Neuronal stem cell (in vitro differentiated cells): ENCODE results near the gene IL1RAP.

Experiments used
- DNase-seq: peaks from one replicate; pipeline ENCODE4 v3.0.0-alpha.2; 2013; ENCODE audit warnings: low spot score
- H2AFZ ChIP-seq: one replicate; pipeline ENCODE4 v1.6.1; 2013; ENCODE audit warnings: mild to moderate bottlenecking, low read length, inconsistent platforms
- H2AK5ac ChIP-seq: 2 replicates; pipeline ENCODE4 v1.6.1; 2013; ENCODE audit warnings: low read depth, mild to moderate bottlenecking, inconsistent platforms, low read length, moderate library complexity, mixed read lengths
- H2BK120ac ChIP-seq: 2 replicates; pipeline ENCODE4 v1.6.1; 2013; ENCODE audit warnings: low read depth, mild to moderate bottlenecking, inconsistent platforms, low read length, moderate library complexity, mixed read lengths
- H2BK12ac ChIP-seq: one replicate; pipeline ENCODE4 v1.6.1; 2013; ENCODE audit warnings: low read length, inconsistent platforms
- H2BK15ac ChIP-seq: 2 replicates; pipeline ENCODE4 v1.6.1; 2013; ENCODE audit warnings: mild to moderate bottlenecking, low read length, inconsistent platforms, mixed read lengths
- H2BK5ac ChIP-seq: one replicate; pipeline ENCODE4 v1.6.1; 2013; ENCODE audit warnings: inconsistent platforms, mild to moderate bottlenecking, low read length, moderate library complexity
- H3K14ac ChIP-seq: one replicate; pipeline ENCODE4 v1.6.1; 2013; ENCODE audit warnings: low read length, inconsistent platforms
- H3K18ac ChIP-seq: 2 replicates; pipeline ENCODE4 v1.6.1; 2013; ENCODE audit warnings: low read length, inconsistent platforms
- H3K23ac ChIP-seq: 2 replicates; pipeline ENCODE4 v1.6.1; 2013; ENCODE audit warnings: low read depth, mild to moderate bottlenecking, mixed read lengths, low read length, inconsistent platforms; ENCODE audit not compliant: poor library complexity
- H3K27ac ChIP-seq: replicated peaks from 3 replicates; pipeline ENCODE4 v1.5.1; 2013; ENCODE audit warnings: low read length, inconsistent platforms
- H3K27me3 ChIP-seq, 3 experiments: 2 replicates each; pipeline ENCODE4 v1.6.1; 2013; ENCODE audit warnings: low read length in 3 of 3, mild to moderate bottlenecking in 2 of 3, inconsistent platforms in 1 of 3, low read depth in 1 of 3, mixed read lengths in 1 of 3, moderate library complexity in 1 of 3; ENCODE audit not compliant: control insufficient read depth in 3 of 3, insufficient read depth in 3 of 3
- H3K36me3 ChIP-seq, 2 donors: replicated peaks in 1 of 2; 2 replicates each; pipeline ENCODE4 v1.6.1; 2013; ENCODE audit warnings: low read length in 2 of 2; ENCODE audit not compliant: control insufficient read depth in 2 of 2, insufficient read depth in 2 of 2
- H3K4ac ChIP-seq: 2 replicates; pipeline ENCODE4 v1.6.1; 2013; ENCODE audit warnings: inconsistent platforms, mild to moderate bottlenecking, low read length, moderate library complexity
- H3K4me1 ChIP-seq, 2 donors: 1 replicate in 1 of 2; 2 replicates in 1 of 2; pipeline ENCODE4 v1.6.1; 2013; ENCODE audit warnings: low read length in 2 of 2, low read depth in 1 of 2; ENCODE audit not compliant: control insufficient read depth in 2 of 2, insufficient read depth in 1 of 2
- H3K4me2 ChIP-seq: one replicate; pipeline ENCODE4 v1.6.1; 2013; ENCODE audit warnings: mild to moderate bottlenecking, low read length, inconsistent platforms; ENCODE audit not compliant: insufficient read depth, poor library complexity, severe bottlenecking
- H3K4me3 ChIP-seq, 2 donors: 2 replicates each; pipeline ENCODE4 v1.5.1; 2013; ENCODE audit warnings: low read length in 2 of 2, mild to moderate bottlenecking in 2 of 2, inconsistent platforms in 1 of 2, moderate library complexity in 1 of 2
- H3K79me1 ChIP-seq: one replicate; pipeline ENCODE4 v1.6.1; 2013; ENCODE audit warnings: low read depth, mild to moderate bottlenecking, inconsistent platforms, low read length, moderate library complexity
- H3K9ac ChIP-seq: one replicate; pipeline ENCODE4 v1.6.1; 2013; ENCODE audit warnings: mild to moderate bottlenecking, low read depth, low read length, inconsistent platforms; ENCODE audit not compliant: poor library complexity
- H3K9me3 ChIP-seq, 2 donors: replicated peaks in 1 of 2; 2 replicates each; pipeline versions ENCODE3 to v1.6.1; 2013; ENCODE audit warnings: low read length in 2 of 2, mild to moderate bottlenecking in 2 of 2, inconsistent platforms in 1 of 2, low read depth in 1 of 2, mixed read lengths in 1 of 2, moderate library complexity in 1 of 2; ENCODE audit not compliant: control insufficient read depth in 2 of 2, insufficient read depth in 1 of 2
- H4K8ac ChIP-seq: one replicate; pipeline ENCODE4 v1.6.1; 2013; ENCODE audit warnings: low read depth, mild to moderate bottlenecking, inconsistent platforms, low read length, moderate library complexity
- H4K91ac ChIP-seq: one replicate; pipeline ENCODE4 v1.6.1; 2013; ENCODE audit warnings: low read length, low read depth, mild to moderate bottlenecking, inconsistent platforms; ENCODE audit not compliant: poor library complexity
- WGBS, 2 donors: extraction: QIAGEN DNeasy Blood & Tissue Kit; methylation state at CpG; one replicate each; pipeline ENCODE4 v1.1.7; 2013; ENCODE audit warnings: missing lambda C conversion rate in 2 of 2, mixed read lengths in 1 of 2; ENCODE audit not compliant: insufficient read length in 2 of 2, insufficient replicate concordance in 1 of 2; ENCODE audit errors: extremely low coverage in 2 of 2; 5-methylcytosine and 5-hydroxymethylcytosine counted together

IL1RAP gene

GRCh38 chr3:190606596-190606995, 92.7 kb downstream of the IL1RAP start:
- H2BK5ac ChIP-seq: no peak overlapping the region
- H2BK15ac ChIP-seq: no peak overlapping the region
- H2BK120ac ChIP-seq: no peak overlapping the region
- H3K14ac ChIP-seq: no peak overlapping the region
- no peak overlapping the region for H3K27ac ChIP-seq
- no CpG with 5 or more reads among the region's 3 CpGs for WGBS, 2 donors
- no peak overlapping the region for H3K9ac ChIP-seq
- DNase-seq: no peak
- no peaks in the 10 kb centered on the region for H3K36me3 ChIP-seq
- H3K4ac ChIP-seq: no peak overlapping the region
- no peaks in the 10 kb centered on the region for H3K79me1 ChIP-seq
- peaks cover 0 to 2% of the 10 kb centered on the region in 2 donors for H3K4me1 ChIP-seq
- H3K4me3 ChIP-seq: no peak overlapping the region
- H4K8ac ChIP-seq: no peak overlapping the region
- no peak overlapping the region for H3K4me2 ChIP-seq
- H3K9me3 ChIP-seq: no peaks in the 10 kb centered on the region
- no peak overlapping the region for H2AFZ ChIP-seq
- no peak overlapping the region for H2AK5ac ChIP-seq
- no peak overlapping the region for H3K18ac ChIP-seq
- no peak overlapping the region for H4K91ac ChIP-seq
- no peaks in the 10 kb centered on the region for H3K27me3 ChIP-seq
- no peak overlapping the region for H2BK12ac ChIP-seq
- H3K23ac ChIP-seq: no peak overlapping the region

GRCh38 chr3:190607021-190607420, 93.1 kb downstream of the IL1RAP start:
- Histone ChIP-seq H3K4me1 (peaks cover 0 to 2% of the 10 kb centered on the region in 2 donors), H3K9me3 (no peaks in the 10 kb centered on the region)
- WGBS, 2 donors: no CpG with 5 or more reads among the region's 2 CpGs

GRCh38 chr3:190608850-190609589, 95.1 kb downstream of the IL1RAP start:
- Histone ChIP-seq H3K9ac (no peak overlapping the region), H3K14ac (no peak overlapping the region), H3K4me1 (peaks cover 0 to 2% of the 10 kb centered on the region in 2 donors), H3K27me3 (no peaks in the 10 kb centered on the region), H2BK120ac (no peak overlapping the region), H2AK5ac (no peak overlapping the region), H2BK15ac (no peak overlapping the region), H4K8ac (no peak overlapping the region), H2AFZ (no peak overlapping the region), H3K4me3 (no peak overlapping the region), H3K18ac (no peak overlapping the region), H3K4me2 (no peak overlapping the region), H3K23ac (no peak overlapping the region), H4K91ac (no peak overlapping the region), H3K36me3 (no peaks in the 10 kb centered on the region), H2BK5ac (no peak overlapping the region), H3K9me3 (no peaks in the 10 kb centered on the region), H3K4ac (no peak overlapping the region), H3K27ac (no peak overlapping the region), H3K79me1 (no peaks in the 10 kb centered on the region), H2BK12ac (no peak overlapping the region)
- no CpG with 5 or more reads among the region's 4 CpGs for WGBS, 2 donors
- DNase-seq: no peak

More at GRCh38 chr3:190607021-190607420, 93.1 kb downstream of the IL1RAP start:
- H4K8ac ChIP-seq: no peak overlapping the region
- H3K4me2 ChIP-seq: no peak overlapping the region
- no peaks in the 10 kb centered on the region for H3K27me3 ChIP-seq
- no peak overlapping the region for H3K4ac ChIP-seq
- no peak for DNase-seq
- H2AFZ ChIP-seq: no peak overlapping the region
- H3K79me1 ChIP-seq: no peaks in the 10 kb centered on the region
- no peak overlapping the region for H2BK12ac ChIP-seq
- H4K91ac ChIP-seq: no peak overlapping the region
- no peak overlapping the region for H3K18ac ChIP-seq
- no peak overlapping the region for H2BK15ac ChIP-seq
- no peak overlapping the region for H3K27ac ChIP-seq
- no peak overlapping the region for H3K23ac ChIP-seq
- no peak overlapping the region for H3K9ac ChIP-seq
- no peak overlapping the region for H2BK5ac ChIP-seq
- H3K14ac ChIP-seq: no peak overlapping the region
- H3K36me3 ChIP-seq: no peaks in the 10 kb centered on the region
- no peak overlapping the region for H2AK5ac ChIP-seq
- H2BK120ac ChIP-seq: no peak overlapping the region
- no peak overlapping the region for H3K4me3 ChIP-seq

- Histone ChIP-seq H3K36me3 (no peaks in the 10 kb centered on the region), H3K79me1 (no peaks in the 10 kb centered on the region), H3K4me2 (no peak overlapping the region), H2BK120ac (no peak overlapping the region), H3K9me3 (no peaks in the 10 kb centered on the region), H3K4ac (no peak overlapping the region), H3K4me3 (no peak overlapping the region), H2BK15ac (no peak overlapping the region), H4K8ac (no peak overlapping the region), H2BK5ac (no peak overlapping the region), H3K14ac (no peak overlapping the region), H3K9ac (no peak overlapping the region), H3K18ac (no peak overlapping the region), H3K4me1 (peaks cover 4 to 10% of the 10 kb centered on the region in 2 donors), H2AFZ (no peak overlapping the region), H2BK12ac (no peak overlapping the region), H3K27ac (no peak overlapping the region), H3K27me3 (peaks cover 0 to 3% (median 0%) of the 10 kb centered on the region in 3 experiments), H2AK5ac (no peak overlapping the region), H3K23ac (no peak overlapping the region), H4K91ac (no peak overlapping the region)
- DNase-seq: no peak
- no CpG with 5 or more reads among the region's 11 CpGs for WGBS, 2 donors
These were observed 100.6 kb downstream of the IL1RAP start for GRCh38 chr3:190614226-190615059.
